PFSK-1 (cell line): ENCODE data around the gene GPC4.

Experiments used
- FOXP2 ChIP-seq: optimal IDR thresholded peaks from 2 replicates; pipeline ENCODE3; 2011; ENCODE audit warnings: borderline replicate concordance, control low read depth, inconsistent platforms; ENCODE audit not compliant: insufficient read depth; ENCODE audit errors: extremely low read length, extremely low read depth
- POLR2AphosphoS5 ChIP-seq: IDR thresholded peaks from 2 replicates; pipeline ENCODE4 v1.6.1; 2012; ENCODE audit warnings: low read depth, mild to moderate bottlenecking, control low read depth, low read length, moderate library complexity
- REST ChIP-seq, 2 experiments: IDR thresholded peaks; 2 replicates each; pipeline versions ENCODE4 v1.6.1 to v1.8.0; 2011 to 2012; ENCODE audit warnings: low read depth in 2 of 2, low read length in 2 of 2, control low read depth in 1 of 2, inconsistent platforms in 1 of 2, mild to moderate bottlenecking in 1 of 2, moderate library complexity in 1 of 2; ENCODE audit not compliant: insufficient read depth in 1 of 2
- SIN3A ChIP-seq: IDR thresholded peaks from 2 replicates; pipeline ENCODE4 v1.6.1; 2012; ENCODE audit warnings: mild to moderate bottlenecking, low read length, moderate library complexity, borderline replicate concordance; ENCODE audit not compliant: insufficient read depth
- TAF1 ChIP-seq: IDR thresholded peaks from 2 replicates; pipeline ENCODE4 v1.6.1; 2012; ENCODE audit warnings: low read length, control low read depth, borderline replicate concordance; ENCODE audit not compliant: insufficient read depth

Gene GPC4

GRCh38 chrX:133375615-133376340 lies 39.5 kb downstream of the GPC4 start:
- TF ChIP-seq SIN3A = no peak
- no peak for TF ChIP-seq REST (IDR thresholded peaks at IDR 0.05; ENCODE audit: insufficient read depth in 1 of 2, low read depth in 2 of 2, low read length in 2 of 2)
- TF ChIP-seq TAF1 = no peak
- no peak for TF ChIP-seq FOXP2
- no peak for TF ChIP-seq POLR2AphosphoS5

DNA sequence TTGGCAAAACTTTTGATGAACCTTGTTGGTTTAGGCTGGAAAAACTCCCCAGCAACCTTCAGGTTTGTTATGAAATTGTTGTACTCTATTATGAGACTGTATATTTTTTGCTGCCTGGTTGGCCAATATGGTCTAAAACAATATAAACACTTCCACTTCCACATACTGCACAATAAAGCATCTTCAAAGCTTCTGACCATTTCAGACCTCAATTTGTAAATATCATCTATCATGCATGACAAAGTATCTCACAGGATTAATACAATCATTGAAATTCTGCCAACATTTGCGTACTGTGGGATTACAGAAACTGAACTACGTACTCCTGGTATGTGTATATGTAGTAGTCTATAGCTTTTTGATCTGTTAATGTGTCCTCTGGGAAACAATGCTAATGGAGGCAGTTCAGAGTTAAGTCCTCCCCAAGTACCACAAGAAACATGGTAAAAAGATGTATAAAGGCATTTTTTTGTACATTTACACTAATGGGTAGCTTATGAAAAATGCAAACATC lies 40.4 kb downstream of the GPC4 start:
- TF ChIP-seq POLR2AphosphoS5 (no peak), FOXP2 (no peak), TAF1 (no peak), REST (IDR thresholded peaks at IDR 0.05; ENCODE audit: insufficient read depth in 1 of 2, low read depth in 2 of 2, low read length in 2 of 2) (no peak), SIN3A (no peak)

GRCh38 chrX:133373386-133374079 lies 41.8 kb downstream of the GPC4 start:
- no peak for TF ChIP-seq FOXP2

DNA sequence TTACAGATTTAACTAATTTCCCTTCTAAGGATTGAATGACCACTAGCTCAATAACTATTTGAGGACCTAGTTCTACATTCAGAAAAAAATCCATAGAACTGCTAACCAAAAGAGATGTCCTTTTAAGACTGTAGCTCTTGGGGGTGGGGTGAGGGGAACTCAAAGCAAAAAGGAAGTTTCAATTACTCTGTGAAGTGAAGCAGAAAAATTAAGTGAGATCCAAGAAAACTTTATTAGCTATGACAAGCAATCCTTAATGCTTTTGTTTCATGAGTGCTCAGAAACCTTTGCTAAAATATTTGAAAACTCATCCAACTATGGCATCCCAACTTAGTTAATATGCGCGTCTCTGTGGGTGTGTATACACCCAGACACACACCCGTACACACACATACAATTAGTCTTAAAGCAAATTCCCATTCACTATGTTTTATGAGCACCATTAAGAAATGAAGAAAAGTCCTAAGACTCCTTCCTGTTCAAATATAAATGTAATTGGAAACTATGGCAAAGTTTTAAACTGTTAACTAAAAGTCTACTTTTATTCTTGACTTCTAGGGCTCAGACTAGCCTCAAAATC lies 44.5 kb downstream of the GPC4 start:
- TF ChIP-seq SIN3A = no peak
- TF ChIP-seq FOXP2 = no peak

DNA sequence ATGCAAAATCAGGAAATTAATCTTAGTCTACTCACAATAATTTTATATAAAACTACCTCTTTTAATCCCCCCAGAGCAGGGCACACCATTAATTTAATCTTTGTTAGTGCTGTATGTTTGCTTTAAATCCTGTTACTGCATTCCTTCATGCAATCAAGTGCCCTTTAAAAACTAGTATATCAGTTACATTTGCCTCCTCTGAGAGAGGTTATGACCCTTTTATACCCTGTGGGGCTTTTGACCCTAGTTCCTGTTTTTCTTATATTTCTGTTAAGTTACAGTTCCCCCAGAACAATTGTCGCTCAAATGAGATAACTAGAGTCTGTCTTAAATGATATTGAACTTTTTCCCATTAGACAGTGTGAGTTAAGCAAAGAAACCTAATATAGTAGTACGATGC lies 46.2 kb downstream of the GPC4 start:
- TF ChIP-seq TAF1 (no peak), REST (IDR thresholded peaks at IDR 0.05; ENCODE audit: insufficient read depth in 1 of 2, low read depth in 2 of 2, low read length in 2 of 2) (no peak), SIN3A (no peak), FOXP2 (no peak), POLR2AphosphoS5 (no peak)

DNA sequence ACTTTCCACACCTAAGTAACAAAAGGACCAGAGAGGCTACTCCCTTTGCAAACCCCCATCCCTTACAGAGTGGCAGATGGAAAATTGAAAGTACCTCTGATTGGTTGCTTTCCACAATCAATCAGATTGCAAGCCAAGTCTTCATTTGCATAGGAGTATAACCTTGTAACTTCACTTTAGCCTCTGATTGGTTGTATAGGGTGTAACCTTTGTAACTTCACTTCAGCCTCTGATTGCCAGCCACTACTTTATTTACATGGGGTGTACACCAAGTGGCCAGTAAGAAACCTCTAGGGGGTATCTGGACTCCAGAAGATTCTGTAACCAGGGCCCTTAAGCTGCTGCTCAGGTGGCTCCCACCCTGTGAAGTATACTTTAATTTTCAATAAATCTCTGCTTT lies 48.6 kb downstream of the GPC4 start:
- no peak for TF ChIP-seq TAF1
- no peak for TF ChIP-seq FOXP2
- TF ChIP-seq REST (IDR thresholded peaks at IDR 0.05; ENCODE audit: insufficient read depth in 1 of 2, low read depth in 2 of 2, low read length in 2 of 2) = no peak
- TF ChIP-seq SIN3A = no peak
- no peak for TF ChIP-seq POLR2AphosphoS5
